Heart left ventricle (tissue), 13 donors: ENCODE results near the gene ETNK2.

ENCODE experiments used
- CTCF ChIP-seq, 12 donors: fragments of 200-600 bp; sonication (generic) in 4 of 12; IDR thresholded peaks; one replicate each; pipeline versions ENCODE4 v1.5.0 to v1.8.0; 2018 to 2022; ENCODE audit warnings: antibody characterized with exemption in 12 of 12, mild to moderate bottlenecking in 5 of 12
- POLR2A ChIP-seq, 2 donors: fragments of 450-650 bp; IDR thresholded peaks; one replicate each; pipeline ENCODE4 v1.6.1; 2017; ENCODE audit warnings: antibody characterized with exemption in 2 of 2, mild to moderate bottlenecking in 2 of 2, moderate library complexity in 2 of 2
- donor health status: ischemic (EF 13 %, LVEDD 7.1; RV severe dilation, severe dysfunction).
- donor health status: DM: no; HTN: yes; CAD: no.
- donor health status: DM: no; HTN: no; CAD: no.
- donor health status: ischemic (EF 25% LVEDD 6.9; RV normal size, moderate dysfunction).
- donor health status: ischemic (EF 25% LVEDD 5.7; RV mildly dilated, moderate dysfunction).
- donor health status: ischemic (EF 35%, LVEDD 5.7; RV mildly dilated, moderate dysfunction).
- donor health status: nonischemic (EF 11% LVEDD 7.7; RV severe dilation, severe dysfunction).
- donor health status: DM: yes; HTN: yes; CAD: no.
- donor health status: PGD.
- donor health status: ischemic (EF 29% LVEDD 5.4; RV normal size, mild dysfunction).
- donor health status: nonischemic (EF 23%, LVEDD 6.1; RV moderate dilation, normal function).

- no peak for TF ChIP-seq CTCF (IDR thresholded peaks at IDR 0.05)
- TF ChIP-seq POLR2A (IDR thresholded peaks at IDR 0.05): no peak
Measured at GRCh38 chr1:204201348-204202040, 49.6 kb upstream of the ETNK2 start.
